Metanephros (tissue), 2 donors: ENCODE data around the gene TNFRSF12A. TPM values are rescaled to one million over a fixed set of nuclear protein-coding genes. Genes with fewer than 3 reads are reported as not detected.

ENCODE experiments used
- small RNA-seq: library from RNA; depleted of rRNA; stranded (forward); fragments of <200 nt; gene quantifications from one replicate; pipeline ENCODE3, GENCODE V24; 2014; ENCODE audit warnings: low replicate concordance
- total RNA-seq: library from RNA; depleted of rRNA; stranded (reverse); fragments of >200 nt; gene quantifications from one replicate; pipeline ENCODE4 v1.2.3, GENCODE V29; 2014

TNFRSF12A gene, protein sequence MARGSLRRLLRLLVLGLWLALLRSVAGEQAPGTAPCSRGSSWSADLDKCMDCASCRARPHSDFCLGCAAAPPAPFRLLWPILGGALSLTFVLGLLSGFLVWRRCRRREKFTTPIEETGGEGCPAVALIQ
- total RNA-seq, result 25.6 TPM

DNA sequence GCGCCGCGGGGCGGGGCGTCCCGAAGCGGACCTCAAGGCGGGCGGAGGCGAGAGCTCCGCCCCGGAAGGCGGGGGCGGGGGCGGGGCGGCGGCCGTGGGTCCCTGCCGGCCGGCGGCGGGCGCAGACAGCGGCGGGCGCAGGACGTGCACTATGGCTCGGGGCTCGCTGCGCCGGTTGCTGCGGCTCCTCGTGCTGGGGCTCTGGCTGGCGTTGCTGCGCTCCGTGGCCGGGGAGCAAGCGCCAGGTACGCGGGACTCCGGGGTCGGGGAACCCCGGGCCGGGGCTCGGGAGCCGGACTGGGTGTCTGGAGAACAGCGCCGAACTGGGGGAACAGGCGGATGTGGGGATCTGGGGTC is at the start of gene TNFRSF12A:
Gene TNFRSF12A, plus strand, starts transcription at position 122 of the 357 bp plus-strand sequence. Its CDS starts 30 bp downstream, at position 152.

DNA sequence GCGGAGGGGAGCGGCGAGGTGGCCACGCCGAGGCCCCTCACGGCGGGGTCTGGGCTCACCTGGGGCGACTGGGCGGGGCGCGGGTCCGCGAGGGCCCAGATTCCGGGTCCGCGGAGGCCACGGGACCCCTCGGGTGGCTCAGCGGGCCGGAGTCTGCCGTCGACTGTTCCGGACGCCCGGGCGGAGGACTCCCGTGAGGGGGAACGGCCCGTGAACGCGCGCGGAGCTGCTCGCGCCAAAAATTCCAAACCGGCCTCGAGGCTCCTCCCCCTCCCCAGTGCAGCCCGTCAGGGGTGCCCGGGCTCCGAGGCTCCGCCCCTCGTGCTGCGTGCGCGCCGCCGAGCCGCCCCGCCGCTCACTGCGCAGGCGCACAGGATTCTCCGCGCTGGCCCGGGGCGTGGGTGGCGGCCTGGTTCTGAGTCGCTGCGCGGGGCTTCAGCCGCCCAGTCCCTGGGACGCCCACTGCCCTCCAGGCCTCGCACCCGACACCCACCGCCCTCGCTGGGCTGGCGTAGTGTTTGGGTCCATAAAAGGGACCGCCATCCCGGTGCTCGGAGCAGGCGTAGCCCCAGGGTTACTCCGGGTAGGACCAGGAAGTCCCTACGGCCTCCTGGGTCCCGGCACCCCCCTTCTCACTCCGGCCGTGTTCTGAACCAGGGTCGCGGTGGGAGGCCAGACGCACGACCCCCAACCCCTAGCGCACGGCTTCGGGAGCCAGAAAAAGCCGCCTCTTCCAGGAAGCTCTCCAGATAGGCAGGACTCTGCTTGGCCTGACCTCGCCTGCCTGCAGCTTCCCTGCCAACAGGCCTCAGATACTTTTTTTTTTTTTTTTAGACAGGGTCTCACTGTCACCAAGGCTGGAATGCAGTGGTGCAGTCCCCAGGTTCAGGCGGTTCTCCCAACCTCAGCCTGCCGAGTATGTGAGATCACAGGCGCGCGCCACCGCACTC is 39.7 kb upstream of the TNFRSF12A start, which contains the start of gene PKMYT1:
Gene PKMYT1, minus strand, starts transcription at position 220 of the 950 bp plus-strand sequence. CDS start 789 bp downstream, outside the sequence.

DNA sequence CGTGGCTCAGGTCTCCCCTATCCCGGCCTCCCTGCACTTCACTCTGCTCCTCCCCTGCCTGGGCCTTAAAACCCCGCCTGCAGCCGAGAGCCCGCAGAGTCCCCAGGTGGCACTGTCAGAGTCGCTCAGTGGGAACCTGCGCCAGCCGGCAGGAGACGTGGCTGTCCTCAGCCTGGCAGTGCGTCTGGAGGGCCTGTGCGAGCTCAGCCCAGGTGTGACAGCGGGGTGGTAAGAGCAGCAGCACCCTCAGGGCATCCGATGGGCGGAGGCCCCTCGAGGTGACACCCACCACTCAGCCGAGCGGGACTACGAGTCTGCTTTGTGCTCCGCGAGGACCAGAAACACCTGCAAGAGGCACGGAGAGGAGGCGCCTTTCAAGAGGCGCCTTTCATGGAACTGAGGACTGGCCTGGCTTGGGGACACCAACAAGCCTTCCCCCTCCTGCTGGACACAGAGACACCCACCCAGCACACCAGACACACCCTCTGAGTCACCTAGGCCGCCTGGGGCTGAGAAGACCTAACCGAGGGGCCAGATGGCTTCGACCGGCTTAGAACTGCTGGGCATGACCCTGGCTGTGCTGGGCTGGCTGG is 7.2 kb upstream of the TNFRSF12A start, which contains the start of gene CLDN9:
Gene CLDN9, plus strand, starts transcription at position 96 of the 593 bp plus-strand sequence. Its CDS starts 440 bp downstream, at position 536.

DNA sequence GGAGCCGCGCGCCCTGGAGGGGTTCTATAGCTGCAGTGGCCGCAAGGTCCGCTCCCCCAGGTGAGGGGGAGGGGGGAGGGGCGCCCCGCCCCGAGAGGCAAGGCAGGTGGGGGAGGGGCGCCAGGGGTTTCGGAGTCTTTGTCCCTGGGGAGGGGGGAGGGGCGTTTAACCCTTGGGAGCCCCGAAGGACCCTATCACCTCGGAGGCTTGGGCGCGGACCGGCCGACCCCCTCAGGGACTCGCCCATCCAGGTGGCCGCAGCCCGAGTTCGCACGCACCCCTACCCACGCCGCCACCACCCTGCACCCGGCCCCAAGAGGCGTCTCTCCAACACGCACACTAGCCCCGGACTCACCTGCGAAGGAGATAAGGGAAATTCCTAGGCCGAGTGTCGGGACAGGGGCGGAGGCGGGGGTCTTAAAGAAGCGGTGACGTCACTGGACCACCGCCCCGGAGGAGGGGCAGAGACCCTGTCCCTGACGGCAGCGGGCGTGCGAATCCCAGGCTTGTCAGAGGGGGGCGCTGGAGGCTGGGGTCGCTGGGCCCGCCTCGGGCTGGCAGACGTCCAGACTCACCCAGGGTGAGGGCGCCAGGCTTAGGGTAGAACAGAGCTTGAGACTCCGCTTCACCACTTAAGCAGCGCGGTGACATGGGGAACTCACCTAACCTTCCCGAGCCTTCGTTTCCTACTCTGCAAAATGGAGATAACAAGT is 2.2 kb upstream of the TNFRSF12A start, which contains the start of gene CLDN6:
Gene CLDN6, minus strand, starts transcription at position 390 of the 713 bp plus-strand sequence. CDS start 2,162 bp downstream, outside the sequence.

DNA sequence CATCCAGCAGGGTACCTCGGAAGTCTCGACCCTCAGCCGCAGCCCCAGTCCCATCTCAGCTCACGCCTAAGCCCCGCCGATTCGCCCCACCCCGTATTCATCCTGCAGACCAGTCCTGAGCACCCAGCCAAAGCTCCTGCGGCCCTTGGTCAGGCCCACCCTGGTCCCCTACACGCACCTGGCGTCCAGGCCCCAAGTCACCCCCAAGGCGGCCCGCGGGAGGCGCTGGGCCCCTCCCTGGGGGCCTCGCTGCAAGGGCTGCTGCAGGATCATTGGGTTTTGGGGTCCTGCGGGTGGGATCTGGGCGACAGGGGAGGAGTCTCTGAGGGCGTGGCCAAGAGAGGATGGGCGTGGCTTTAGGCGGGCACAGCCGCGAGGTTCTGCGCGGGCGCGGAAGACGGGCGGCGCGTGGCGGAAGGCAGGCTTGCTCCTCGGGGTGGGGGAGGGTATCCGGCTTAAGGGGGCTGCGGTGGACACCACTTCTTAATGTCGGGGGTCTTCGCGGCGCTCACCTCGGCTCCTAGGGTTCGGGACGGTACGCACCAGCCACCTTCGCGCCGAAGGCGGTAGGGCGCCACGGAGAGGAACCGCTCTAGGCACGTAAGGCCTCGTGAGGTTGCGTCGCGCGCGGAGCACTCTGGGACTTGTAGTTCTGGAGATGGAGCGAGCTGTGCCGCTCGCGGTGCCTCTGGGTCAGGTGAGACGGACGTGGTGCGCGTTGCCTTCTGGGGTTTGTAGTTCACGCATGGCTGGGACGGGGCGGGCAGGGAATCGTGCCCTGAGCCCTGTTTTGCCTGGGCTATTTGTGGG is 3.7 kb downstream of the TNFRSF12A start, which contains the start of the genes HCFC1R1 and THOC6:
Gene HCFC1R1, minus strand, starts transcription at position 274 of the 810 bp plus-strand sequence. Its CDS starts 1 bp downstream, at position 273.
Gene THOC6, plus strand, starts transcription at position 367 of the 810 bp plus-strand sequence. Its CDS starts 292 bp downstream, at position 659.

DNA sequence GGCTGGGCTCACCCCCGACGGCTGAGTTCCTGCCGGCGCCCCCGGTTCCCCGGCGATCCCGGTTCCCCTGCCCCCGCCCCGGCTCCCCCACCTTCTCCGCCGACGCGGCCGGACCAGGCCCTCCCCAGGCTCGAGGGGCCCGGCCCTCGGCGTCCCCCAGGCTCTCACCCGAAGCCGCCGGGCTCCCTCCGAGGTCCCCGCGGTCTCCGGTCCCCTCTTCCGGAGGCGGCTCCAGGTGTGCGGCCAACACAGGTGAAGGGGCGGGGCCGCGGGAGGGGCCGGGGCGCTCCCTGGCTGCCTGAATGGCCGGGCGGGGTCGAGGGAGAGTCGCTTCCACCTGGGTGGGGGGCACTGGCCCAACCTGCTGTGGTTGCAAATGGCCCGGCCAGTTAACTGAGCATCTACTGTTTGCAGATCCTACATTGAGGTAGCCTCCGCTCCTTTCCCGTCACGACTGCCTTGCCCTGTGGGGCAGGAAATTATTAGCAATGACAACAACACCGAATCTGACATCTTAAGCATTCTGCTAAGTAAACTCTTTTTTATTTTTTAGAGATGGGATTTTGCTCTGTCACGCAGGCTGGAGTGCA is 16.7 kb downstream of the TNFRSF12A start, which contains the start of gene BICDL2:
Gene BICDL2, minus strand, starts transcription at position 219 of the 590 bp plus-strand sequence. CDS start 1,448 bp downstream, outside the sequence.

DNA sequence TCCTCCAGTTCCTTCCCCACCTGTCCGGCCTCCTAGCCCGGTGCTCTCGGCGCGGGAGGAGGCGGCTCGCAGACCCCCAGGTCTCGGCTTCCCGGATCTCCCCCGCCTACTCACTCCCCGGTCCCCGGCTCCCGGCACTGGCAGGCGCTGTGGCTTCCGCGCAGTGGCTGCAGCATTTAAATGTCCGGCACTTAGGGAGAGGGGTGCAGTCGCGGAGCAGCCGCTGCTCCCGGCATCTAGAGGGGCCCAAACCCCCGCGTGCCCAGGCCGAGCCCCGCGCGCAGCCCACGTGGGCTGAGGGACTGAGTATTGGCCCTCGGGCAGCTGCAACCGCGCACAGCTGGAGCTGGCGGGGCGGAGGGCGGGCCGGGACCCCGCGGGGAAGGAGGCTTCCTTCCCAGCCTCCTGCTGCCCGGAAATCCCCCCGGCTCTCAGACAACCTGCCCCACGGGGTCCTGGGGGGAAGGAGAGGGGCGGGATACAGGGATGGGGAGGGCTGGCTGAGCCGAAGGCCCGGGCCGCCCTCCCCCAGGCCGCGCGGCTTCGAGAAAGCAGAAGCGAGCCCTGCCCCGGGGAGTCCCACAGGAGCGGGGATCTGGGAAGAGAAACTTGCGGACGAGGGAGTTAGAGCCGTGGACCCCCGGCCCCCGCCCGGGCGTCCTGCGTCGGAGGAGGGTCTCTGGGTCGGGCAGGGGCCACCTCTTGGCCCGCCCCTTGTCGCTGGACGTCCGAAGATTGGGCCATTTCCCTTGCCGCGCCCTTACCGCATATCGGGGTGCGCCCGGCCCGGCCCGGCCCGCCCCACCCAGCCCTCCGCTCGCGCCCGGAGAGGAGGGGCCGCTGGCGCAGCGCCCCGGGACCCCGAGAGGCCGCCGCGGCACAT is 25.8 kb downstream of the TNFRSF12A start, which contains the start of gene MMP25:
Gene MMP25, plus strand, starts transcription at position 804 of the 883 bp plus-strand sequence. CDS start 357 bp downstream, outside the sequence.

DNA sequence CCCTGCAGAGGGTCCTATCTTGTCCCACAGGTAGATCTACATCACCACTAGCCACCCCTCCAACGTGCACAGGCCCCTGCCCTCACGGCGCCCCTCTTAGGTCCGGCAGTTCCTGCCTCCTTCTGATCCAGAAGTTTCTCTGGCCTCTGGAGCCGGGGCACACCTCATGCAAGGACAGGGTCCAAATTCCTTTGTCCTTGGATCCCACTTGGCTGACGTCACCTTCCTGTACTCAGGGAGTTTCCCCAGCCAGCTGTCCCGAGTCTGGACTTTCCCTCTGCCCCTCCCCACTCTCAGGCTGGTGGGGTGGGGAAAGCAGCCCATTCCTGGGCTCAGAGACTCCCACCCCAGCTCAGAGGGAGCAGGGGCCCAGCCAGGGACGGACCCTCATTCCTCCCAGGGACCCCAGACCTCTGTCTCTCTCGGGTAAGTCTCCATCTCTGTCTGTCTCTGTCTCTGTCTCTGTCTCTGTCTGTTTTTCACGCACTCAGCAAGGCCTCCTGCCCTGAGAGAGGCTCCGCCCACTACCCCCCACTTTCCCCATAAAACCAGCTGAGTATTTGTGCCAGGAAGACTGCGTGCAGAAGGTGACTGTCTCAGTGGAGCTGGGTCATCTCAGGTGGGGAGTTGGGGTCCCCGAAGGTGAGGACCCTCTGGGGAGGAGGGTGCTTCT is 45.0 kb downstream of the TNFRSF12A start, which contains the start of gene IL32:
Gene IL32, plus strand, starts transcription at position 572 of the 673 bp plus-strand sequence. CDS start 172 bp downstream, outside the sequence.

Small RNAs within 50 kb of the gene (small RNA-seq; reads per million reads assigned to genes)
- not detected for gene LINC00514

Other genes with a start within 250 kb of the TNFRSF12A start
- gene ELOB, start 243.1 kb upstream of the TNFRSF12A start, total RNA-seq, result 166 TPM
- gene PRSS33, start 232.8 kb upstream of the TNFRSF12A start, total RNA-seq, result 1.2 TPM
- not detected for gene PRSS41, start 221.9 kb upstream of the TNFRSF12A start, total RNA-seq
- not detected for gene PRSS21, start 203.1 kb upstream of the TNFRSF12A start, total RNA-seq
- gene ZG16B, start 190.1 kb upstream of the TNFRSF12A start, total RNA-seq, result 0.70 TPM
- 4.1 TPM for gene PRSS22, start 162.2 kb upstream of the TNFRSF12A start, total RNA-seq
- 44.1 TPM for gene FLYWCH2, start 137.2 kb upstream of the TNFRSF12A start, total RNA-seq
- 23.8 TPM for gene FLYWCH1, start 108.4 kb upstream of the TNFRSF12A start, total RNA-seq
- 2.9 TPM for gene KREMEN2, start 56.1 kb upstream of the TNFRSF12A start, total RNA-seq
- gene PAQR4, start 51.0 kb upstream of the TNFRSF12A start, total RNA-seq, result 5.2 TPM
- gene PKMYT1, start 39.9 kb upstream of the TNFRSF12A start, total RNA-seq, result 8.6 TPM
- gene CLDN9, start 7.4 kb upstream of the TNFRSF12A start, total RNA-seq, result 2.5 TPM
- gene CLDN6, start 2.2 kb upstream of the TNFRSF12A start, total RNA-seq, result 7.6 TPM
- gene HCFC1R1, start 3.6 kb downstream of the TNFRSF12A start, total RNA-seq, result 25.4 TPM
- gene THOC6, start 3.7 kb downstream of the TNFRSF12A start, total RNA-seq, result 18.2 TPM
- gene BICDL2, start 16.6 kb downstream of the TNFRSF12A start, total RNA-seq, result 3.3 TPM
- gene MMP25, start 26.2 kb downstream of the TNFRSF12A start, total RNA-seq, result 4.4 TPM
- 44.8 TPM for gene IL32, start 45.3 kb downstream of the TNFRSF12A start, total RNA-seq
- gene ZSCAN10, start 78.9 kb downstream of the TNFRSF12A start, total RNA-seq, result 0.12 TPM
- 19.0 TPM for gene ZNF205, start 92.2 kb downstream of the TNFRSF12A start, total RNA-seq
- 13.0 TPM for gene ZNF213, start 114.7 kb downstream of the TNFRSF12A start, total RNA-seq
- gene OR1F1, start 167.8 kb downstream of the TNFRSF12A start, total RNA-seq, result not detected
- gene ZNF200, start 214.8 kb downstream of the TNFRSF12A start, total RNA-seq, result 9.2 TPM
- gene MEFV, start 236.3 kb downstream of the TNFRSF12A start, total RNA-seq, result 2.9 TPM